ENCODE measurements around the gene HEATR9.

HEATR9 gene

DNA sequence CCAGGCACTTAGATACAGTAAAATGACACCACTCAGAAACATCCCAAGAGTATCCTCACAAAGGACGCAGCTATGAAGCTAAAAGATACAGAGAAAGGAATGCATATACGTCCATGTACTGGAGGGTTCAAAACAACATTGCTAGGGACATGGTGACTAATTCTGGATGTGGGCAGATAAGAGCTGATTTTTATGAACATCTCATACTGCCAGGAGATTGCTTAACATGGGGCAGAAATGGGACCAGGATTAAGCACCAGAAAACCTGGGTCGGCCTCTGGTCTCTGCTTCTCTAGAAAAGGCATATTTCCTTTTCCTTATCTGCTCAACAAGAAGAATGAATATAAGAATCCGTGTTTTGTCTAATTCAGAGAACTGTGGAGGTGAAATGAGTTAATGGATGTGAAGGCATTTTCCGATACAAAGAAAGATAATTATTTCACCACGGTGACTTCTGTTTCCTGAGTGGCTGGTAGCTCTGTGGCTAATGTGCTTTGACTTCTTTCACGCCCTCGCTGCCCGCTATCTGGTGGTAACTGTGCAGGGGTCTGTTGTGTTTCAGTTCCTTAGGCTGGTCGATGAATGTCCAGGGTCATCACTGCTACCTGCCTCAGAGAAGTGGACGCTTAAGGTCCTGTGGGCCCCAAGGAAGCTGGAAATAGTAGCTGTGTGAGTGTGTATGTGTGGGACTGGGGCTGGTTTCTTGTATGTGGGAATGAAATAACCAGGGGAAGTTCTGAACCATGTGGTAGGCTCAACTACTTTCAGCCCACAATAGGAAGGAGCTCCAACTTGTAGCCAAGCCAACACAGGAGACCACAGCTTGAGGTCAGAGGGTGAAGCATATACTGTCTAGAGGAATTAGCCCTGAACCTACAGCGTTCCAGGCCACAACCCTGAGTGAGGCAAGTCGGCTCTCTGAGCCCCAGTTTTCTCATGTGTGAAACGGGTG is 27.2 kb upstream of the HEATR9 start:
- DNase-seq (ENCODE audit: low read depth in 2 of 3, low spot score in 2 of 3): no peak

DNA sequence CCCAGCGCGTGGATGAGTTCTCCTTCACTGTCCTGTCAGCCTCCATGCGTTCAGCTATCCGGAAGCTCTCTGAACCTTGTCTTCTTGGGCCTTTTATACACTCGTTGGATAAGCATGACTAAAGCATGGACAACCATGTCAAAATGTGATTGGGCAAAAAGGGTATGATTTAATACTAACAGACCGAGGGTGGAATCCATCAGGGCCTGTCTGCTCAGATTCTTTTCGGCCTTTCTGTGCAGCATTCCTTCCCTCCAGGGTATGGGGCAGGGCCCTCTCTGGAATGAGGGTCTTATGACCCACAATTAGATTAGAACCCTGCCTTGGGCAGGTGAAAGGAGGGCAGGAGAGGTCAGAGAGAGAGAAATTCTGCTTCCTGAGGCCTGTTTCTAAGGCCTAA is 25.5 kb upstream of the HEATR9 start:
- DNase-seq (ENCODE audit: low read depth in 2 of 3, low spot score in 2 of 3): no peak

DNA sequence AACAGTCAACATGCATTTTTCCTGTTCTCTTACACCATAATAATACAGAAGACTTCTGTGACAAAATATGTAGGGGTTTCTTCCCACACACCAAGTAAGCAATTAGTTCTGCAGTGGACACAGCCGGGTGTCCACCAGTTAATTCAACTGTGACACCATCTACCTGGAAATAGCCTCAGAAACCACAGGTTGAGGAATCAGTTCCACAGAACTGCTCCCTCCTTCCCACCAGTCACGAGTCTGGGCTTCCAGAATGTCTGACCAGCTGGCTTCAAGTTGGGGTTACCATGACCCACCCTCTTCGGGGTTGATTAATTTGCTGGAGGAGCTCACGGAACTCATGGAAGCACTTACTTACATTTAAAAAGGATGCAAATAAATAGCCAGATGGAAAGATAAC is 25.1 kb upstream of the HEATR9 start:
- no peak for DNase-seq (ENCODE audit: low read depth in 2 of 3, low spot score in 2 of 3)

DNA sequence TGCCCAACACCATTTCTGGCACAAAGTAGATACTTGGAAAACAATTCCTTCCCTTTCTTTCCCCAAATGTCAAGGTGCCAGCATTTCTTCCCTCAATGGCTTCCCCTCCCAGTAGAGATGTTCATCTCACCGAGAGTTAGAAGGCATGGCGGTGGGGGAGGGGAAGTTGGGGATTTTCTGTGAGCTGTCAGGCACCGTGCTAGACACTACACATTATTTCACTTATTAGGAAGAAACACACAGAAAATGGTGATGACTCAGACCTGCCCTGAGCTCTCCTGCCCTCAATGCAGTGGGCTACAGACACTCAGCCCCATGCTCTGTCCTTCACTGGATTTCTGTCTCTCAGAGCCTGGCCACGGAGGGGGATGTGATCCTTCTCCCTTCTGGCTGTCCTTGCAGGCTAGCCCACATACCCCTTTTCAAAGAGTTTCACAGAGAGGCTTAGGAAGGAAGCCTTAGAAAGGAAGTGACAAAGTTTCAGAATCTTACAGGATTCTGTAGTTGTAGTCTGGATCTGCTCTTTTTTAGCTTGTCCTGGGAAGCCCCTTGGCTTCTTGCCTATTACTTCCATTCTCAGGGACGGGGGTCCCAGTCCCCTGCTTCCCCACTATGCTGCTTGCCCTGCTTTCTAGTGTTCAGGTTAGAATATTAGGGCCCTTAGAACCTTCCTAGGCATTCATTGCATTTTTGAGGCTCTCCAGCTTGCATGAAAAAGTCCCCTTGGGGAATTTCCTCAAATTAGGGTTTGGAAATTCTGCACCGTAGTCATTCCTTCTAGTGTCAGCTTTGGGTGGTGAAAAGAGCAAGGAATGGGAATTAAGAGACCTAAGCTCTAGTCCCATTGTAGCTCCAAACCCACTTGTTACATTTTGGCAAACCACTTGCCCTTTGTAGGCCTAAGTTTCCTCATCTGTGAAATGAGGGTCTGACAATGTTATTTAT is 23.7 kb upstream of the HEATR9 start:
- DNase-seq (ENCODE audit: low read depth in 2 of 3, low spot score in 2 of 3): no peak

DNA sequence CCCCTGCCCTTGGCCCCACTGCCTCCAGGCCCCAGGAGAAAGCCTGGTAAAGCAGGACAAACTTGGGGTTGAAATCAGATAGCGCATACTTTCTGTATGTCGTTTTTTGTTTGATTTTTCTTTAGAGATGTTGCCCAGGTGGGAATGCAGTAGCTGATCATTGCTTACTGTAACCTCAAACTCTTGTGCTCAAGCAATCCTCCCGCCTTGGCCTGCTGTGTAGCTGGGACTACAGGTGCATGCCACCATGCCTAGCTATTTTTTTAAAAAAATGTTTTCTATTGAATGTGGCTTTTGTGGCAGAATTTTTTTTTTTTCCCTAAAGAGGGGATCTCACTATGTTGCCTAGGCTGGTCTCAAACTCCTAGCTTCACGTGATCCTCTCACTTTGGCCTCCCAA is 22.6 kb upstream of the HEATR9 start:
- DNase-seq (ENCODE audit: low read depth in 2 of 3, low spot score in 2 of 3): no peak

DNA sequence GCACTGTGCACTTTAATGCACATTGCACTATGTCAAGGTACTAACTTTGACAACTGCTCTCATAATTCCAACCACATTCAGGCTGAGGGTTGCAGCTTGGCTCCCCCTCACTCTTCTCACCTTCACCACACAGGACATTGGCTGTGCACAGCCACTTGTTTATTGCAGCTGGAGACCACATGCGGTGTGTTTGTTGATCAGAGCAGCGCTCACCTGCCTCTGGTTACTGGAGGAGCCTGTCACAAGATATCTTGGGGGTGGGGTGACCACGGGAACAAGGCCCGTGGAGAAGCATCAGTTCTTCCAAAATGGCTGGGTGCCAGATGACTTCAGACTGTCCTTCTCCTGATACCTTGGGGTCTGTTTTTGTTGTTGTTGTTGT is 22.1 kb upstream of the HEATR9 start:
- DNase-seq (ENCODE audit: low read depth in 2 of 3, low spot score in 2 of 3): no peak

DNA sequence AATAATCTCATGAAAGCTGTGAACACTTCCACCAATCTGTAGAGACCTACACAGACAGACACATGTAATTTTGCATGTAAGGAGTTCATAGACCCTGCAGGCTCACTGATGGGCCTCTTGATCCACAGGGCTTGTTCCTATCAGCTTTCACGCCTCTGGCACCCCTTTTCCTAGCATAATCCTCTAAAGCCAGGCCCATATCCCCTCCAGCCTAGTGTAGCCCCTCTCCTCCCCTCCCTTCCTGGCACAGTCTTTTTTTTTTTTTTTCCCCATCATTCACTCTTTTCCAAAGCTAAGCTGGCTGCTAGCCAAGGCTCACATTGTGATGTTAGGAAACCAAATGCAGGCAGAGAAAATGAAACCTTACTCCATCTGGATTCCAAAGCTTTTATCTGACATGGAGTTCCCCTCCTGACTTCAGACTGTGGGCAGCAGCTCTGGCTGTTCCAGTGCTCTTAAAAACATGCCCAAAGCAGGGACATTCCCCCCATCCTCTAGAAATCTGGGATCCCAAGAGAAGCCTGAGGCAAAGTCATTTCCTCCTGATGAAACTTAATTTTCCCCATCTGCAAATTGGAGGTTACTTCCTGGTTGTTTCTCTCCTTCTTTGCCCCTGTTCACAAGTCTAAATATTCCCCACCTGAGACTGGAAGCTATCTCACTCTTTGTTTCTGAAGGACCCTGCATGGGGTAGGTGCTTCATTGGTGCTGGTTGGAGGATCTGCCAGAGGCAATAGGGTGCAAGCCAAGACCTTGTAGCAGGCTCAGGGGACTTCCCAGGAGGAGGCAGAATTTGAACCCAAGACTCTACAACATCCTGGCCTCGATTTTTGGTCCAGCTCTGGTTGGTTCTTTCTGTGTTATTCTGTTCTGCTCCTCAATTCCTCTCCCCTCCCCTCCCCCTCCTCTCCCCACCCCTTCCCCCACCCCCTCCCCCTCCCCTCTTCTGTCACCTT is 21.4 kb upstream of the HEATR9 start:
- DNase-seq (ENCODE audit: low read depth in 2 of 3, low spot score in 2 of 3): no peak

DNA sequence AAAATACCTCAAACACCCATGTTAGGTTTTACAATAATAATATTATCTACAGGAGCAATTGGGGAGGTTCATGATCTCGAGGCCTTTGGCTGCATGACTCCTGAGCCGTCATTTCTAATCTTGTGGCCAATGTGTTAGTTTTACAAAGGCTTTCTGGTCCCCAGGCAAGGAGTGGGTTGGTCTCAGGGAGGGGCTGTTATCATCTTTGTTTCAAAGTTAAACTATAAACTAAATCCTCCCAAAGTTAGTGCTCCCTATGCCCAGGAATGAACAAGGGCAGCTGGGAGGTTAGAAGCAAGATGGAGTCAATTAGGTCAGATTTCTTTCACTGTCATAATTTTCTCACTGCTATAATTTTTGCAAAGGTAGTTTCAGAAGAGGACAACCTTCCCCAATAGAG is 20.6 kb upstream of the HEATR9 start:
- DNase-seq (ENCODE audit: low read depth in 2 of 3, low spot score in 2 of 3): no peak

DNA sequence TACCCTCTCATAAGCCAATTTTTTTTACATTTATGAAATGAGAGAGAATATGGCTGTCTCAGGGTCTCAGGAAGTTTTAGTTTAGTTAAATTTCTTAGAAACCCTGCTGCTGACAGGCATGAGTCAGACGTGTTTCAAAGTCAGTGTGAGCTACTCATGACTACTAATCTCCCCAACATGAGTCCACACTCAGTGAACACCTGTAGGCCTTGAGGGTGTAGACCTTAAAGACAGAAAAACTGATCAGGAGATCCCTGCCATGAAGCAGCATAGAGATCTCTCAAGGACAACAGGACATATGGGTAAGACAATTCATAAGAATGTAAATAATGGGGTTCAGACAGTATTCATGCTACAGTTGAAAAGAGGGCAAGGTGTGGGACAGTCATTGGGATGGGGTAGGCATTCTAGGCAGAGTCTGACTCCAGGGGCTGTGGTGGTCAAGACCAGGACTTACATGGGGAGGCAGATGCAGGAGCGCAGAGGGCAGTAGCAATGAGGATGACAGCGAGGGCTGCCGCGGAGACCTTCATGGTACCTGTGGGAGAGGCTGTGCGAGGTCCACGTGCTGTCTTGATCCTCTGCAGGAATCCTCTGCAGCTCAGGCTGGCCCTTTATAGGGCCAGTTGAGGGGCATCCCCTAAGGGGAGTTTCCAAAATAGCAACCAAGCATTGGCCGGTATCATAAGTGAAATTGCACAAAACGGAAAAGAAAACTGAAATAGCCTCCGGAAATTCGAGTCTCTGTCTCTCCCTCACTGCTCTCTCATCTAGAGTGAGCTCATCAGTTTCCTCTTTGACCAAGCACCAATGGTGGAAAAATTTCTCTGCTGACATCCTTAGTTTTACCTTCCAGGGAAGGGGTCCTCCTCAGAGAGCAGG is 11.3 kb upstream of the HEATR9 start, which contains the start of gene CCL5:
TSS of gene CCL5 (minus strand) at position 588 of the 882 bp plus-strand sequence.
- no peak for DNase-seq (ENCODE audit: low read depth in 2 of 3, low spot score in 2 of 3)

DNA sequence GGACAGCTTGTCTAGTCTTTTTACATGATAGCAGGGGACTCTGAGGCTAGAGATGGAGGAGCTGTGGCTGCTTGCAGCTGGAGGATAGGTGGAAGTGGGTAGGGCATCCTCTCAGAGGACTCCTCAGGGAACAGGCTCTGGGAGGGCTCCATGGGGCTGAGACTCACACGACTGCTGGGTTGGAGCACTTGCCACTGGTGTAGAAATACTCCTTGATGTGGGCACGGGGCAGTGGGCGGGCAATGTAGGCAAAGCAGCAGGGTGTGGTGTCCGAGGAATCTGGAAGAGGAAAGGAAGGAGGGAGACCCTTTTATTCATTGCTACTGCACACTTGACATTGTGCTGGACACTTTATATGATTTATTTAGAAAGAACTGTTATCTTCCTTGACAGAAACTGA is 9.7 kb upstream of the HEATR9 start:
- DNase-seq (ENCODE audit: low read depth in 2 of 3, low spot score in 2 of 3): no peak

DNA sequence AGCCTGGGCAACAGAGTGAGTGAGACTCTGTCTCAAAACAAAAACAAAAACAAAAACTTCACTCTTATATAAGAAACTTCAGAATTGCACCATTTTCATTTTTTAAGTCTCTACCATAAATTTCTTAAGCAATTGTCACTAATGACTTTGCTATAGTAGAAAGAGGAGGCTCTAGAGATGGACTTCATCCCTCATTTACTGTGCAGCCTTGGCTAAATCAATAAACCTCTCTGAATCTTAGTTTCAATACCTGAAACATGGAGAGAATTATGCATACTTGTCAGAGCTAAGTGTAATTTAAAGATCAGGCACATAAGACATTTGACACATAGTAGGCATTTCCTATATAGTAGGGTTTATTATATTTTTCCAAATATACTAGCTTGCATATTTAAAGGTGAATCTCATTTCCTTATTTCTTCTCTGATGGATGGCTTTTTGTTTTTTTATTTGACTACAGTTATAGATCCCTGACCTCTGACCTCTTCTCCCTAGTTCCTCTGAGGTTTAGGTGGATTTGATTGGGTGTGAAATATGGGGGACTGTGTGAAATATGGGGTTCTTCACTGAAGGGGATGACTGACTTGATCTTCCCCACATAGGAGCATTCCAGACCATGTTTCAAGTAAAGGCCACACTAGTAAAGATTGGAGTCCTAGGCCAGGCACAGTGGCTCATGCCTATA is 8.8 kb upstream of the HEATR9 start:
- no peak for DNase-seq (ENCODE audit: low read depth in 2 of 3, low spot score in 2 of 3)

DNA sequence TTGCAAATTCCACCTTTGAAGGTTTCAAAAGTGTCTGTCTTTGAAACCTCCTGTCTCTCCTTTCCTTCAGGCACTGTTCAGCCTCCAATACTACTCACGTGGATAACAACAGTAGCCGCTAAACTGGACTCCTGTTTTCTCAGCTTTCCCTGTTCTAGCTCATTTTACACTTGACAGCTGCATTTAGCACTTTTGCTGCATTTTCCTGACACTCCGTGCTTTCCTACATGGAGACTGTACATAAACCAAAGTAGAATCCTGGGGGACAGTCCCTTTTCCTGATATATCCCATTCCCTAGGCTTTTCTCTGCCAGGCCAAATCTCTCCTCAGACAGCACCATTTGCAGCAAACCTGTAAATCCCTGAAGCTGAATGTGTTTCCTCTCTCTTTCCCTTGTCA is 7.8 kb upstream of the HEATR9 start:
- DNase-seq (ENCODE audit: low read depth in 2 of 3, low spot score in 2 of 3): no peak

DNA sequence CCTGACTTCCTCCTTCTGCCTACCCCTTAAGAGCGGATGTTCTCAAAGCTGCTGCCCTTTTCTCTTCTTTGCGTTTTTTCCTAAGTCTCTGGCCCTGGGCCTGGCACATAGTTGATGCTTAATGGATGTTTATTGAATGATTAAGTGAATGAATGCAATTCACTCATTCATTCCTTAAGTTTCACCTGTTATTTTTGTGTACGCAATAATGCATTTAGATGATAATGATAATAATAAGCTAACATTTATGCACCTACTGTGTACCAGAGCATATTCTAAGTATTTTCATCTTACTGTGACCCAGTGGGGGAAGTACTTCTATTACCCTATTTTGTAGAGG is 7.1 kb upstream of the HEATR9 start:
- DNase-seq (ENCODE audit: low read depth in 2 of 3, low spot score in 2 of 3): no peak

DNA sequence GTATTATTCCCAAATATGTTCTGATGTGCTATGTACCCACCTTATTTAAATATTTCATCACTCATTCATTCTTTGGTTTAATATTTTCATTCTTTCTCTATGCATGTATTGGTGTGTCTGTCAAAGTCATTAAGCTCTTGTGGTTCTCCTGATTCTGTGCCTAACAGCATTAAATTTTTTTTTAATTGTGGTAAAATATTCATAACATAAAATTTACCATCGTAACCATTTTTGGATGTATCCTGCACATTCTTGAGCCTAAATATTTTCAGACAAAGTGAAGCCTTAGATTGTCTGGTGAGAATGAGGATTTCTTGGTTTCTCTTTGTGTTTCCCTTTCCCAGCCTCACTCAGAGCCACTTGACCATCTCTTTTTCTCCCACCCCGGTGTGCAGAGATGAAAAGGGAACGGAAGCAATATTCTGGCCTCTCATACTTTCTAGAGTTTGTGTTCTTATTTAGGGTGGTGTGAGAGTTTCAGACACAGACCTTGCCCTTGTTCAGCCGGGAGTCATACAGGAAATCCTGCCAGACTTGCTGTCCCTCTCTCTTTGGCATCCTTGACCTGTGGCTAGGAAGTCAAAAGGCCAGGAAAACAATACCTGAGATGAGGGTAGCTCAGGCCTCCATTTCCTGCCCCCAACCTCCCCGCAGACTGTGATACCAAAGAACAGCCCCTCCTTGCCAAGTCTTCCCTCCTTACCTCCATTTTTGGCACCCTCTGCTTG is 6.5 kb upstream of the HEATR9 start:
- DNase-seq (ENCODE audit: low read depth in 2 of 3, low spot score in 2 of 3): no peak

DNA sequence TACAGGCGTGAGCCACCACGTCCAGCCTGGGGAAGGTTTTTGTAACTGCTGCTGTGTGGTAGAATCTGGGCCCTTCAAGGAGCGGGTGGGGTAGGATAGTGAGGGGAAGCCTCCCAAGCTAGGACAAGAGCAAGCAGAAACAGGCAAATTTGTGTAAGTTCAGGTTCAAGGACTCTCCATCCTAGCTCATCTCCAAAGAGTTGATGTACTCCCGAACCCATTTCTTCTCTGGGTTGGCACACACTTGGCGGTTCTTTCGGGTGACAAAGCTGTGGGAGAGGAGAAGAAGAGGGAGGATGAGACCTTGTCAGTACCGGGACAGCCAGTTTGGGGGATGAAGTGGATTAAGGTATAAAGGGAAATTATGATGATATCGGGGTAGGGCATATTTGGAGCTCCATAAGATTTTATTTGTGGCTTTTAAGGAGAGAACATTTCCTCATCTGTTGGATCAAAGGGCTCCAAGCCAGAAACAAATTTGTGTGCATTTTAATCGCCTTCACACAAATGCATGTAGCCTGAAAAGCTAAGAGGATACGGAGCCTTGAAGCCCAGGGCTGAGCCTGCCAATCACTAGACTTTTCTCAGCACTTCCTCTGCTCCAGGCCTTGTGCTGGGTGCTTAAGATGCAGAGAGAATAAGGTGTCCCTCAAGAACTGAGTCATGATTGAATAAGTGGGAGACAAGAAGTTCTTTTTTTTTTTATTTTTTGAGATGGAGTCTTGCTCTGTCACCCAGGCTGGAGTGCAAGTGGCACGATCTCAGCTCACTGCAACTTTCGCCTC is 3.7 kb upstream of the HEATR9 start:
- DNase-seq (ENCODE audit: low read depth in 2 of 3, low spot score in 2 of 3): no peak

DNA sequence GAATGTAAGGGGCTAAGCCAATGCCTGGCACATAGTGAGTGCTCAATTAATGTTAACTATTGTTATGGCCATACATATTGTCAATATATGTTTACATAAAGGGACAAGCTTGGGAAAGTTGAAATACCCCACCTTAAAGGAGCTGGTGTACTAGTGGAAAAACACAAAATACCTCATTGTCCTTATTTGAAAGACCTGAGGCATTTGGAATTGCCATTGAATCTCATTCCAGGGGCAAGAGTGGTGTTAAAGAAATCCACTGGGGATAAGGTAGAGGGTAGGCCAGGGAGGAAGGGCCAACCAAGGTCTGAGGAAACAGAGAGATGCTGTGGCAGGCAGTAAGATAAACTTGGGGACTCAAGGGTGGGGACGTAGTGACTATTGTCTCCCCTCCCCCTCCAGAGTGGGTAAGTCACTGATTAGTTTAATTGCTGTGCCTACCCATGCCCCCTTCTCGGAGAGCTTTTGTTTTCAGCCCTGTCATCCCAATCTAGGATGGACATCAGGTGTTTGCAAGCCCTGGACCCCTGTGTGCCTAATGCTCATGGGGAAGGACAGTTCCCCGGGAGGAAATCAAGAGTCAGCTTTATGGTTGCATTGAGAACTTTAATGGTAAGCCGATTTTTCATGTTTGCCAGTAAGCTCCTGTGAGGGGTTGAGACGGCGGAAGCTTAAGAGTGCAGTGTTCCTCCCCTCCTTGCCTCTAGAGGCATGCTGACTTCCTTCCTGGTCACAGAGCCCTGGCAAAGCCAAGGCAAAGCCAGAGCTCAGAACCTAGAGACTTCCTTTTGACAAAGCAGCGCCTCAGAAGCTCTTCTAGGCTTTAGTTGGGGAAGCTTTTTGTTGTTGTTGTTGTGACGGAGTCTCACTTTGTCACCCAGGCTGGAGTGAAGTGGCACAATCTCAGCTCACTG is 2.5 kb upstream of the HEATR9 start:
- no peak for DNase-seq (ENCODE audit: low read depth in 2 of 3, low spot score in 2 of 3)

DNA sequence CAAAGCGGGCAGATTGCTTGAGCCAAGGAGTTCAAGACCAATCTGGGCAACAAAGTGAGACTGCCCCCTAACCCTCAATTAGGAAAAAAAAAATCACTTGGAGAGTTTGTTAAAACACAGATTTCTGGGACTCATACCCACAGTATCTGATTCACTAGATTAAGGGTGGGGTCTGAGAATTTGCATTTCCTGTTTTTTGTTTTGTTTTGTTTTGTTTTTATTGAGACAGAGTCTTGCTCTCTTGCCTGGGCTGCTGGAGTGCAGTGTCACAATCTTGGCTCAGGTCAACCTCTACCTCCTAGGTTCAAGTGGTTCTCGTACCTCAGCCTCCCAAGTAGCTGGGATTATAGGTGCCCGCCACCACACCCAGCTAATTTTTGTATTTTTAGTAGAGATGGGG is 1.1 kb downstream of the HEATR9 start:
- no peak for DNase-seq (ENCODE audit: low read depth in 2 of 3, low spot score in 2 of 3)
